K562 (cell line): ENCODE measurements around the gene HERPUD2. TPM values are rescaled to one million over a fixed set of nuclear protein-coding genes. Genes with fewer than 3 reads are reported as not detected.

Experiments used
- CEBPB ChIP-seq: fragments of 450-650 bp; IDR thresholded peaks from 2 replicates; pipeline ENCODE4 v1.6.1; 2016; ENCODE audit warnings: missing genetic modification characterization, missing compliant biosample characterization
- EGR1 ChIP-seq: fragments of 450-650 bp; conservative IDR thresholded peaks from 2 replicates; pipeline ENCODE4 v1.6.1; 2017; ENCODE audit warnings: mild to moderate bottlenecking
- ETV1 ChIP-seq: fragments of 450-650 bp; conservative IDR thresholded peaks from 2 replicates; pipeline ENCODE4 v1.6.1; 2016; ENCODE audit warnings: missing genetic modification characterization, control low read depth, low read depth, missing compliant biosample characterization
- ETV5 ChIP-seq: sonication (generic); formaldehyde crosslinking; IDR thresholded peaks from 2 replicates; pipeline ENCODE4 v1.4.0; 2020; ENCODE audit warnings: low read depth, mild to moderate bottlenecking, missing genetic modification reagents
- HCFC1 ChIP-seq: IDR thresholded peaks from 2 replicates; pipeline ENCODE4 v1.6.1; 2012; ENCODE audit warnings: low read depth, low read length, improper control_type of control experiment
- LCOR ChIP-seq: sonication (generic); formaldehyde crosslinking; IDR thresholded peaks from 2 replicates; pipeline ENCODE4 v1.8.0; 2022; ENCODE audit warnings: mild to moderate bottlenecking, missing genetic modification reagents
- MTA2 ChIP-seq: fragments of 450-650 bp; IDR thresholded peaks from 2 replicates; pipeline ENCODE4 v1.6.1; 2016; ENCODE audit warnings: low read depth
- MTA3 ChIP-seq: fragments of 450-650 bp; formaldehyde crosslinking; IDR thresholded peaks from 2 replicates; pipeline ENCODE4 v1.6.1; 2017; ENCODE audit warnings: mild to moderate bottlenecking, borderline replicate concordance
- NCOA1 ChIP-seq: fragments of 450-650 bp; IDR thresholded peaks from 2 replicates; pipeline ENCODE4 v1.6.1; 2016; ENCODE audit warnings: low read depth
- NR1H2 ChIP-seq: sonication (generic); formaldehyde crosslinking; IDR thresholded peaks from 2 replicates; pipeline ENCODE4 v1.4.0; 2020; ENCODE audit warnings: mild to moderate bottlenecking, missing genetic modification reagents
- NUFIP1 ChIP-seq: fragments of 450-650 bp; IDR thresholded peaks from 2 replicates; pipeline ENCODE4 v1.6.1; 2018; ENCODE audit not compliant: partially characterized antibody
- POU5F1 ChIP-seq: fragments of 150-350 bp; IDR thresholded peaks from 2 replicates; pipeline ENCODE4 v1.6.1; 2014; ENCODE audit warnings: borderline replicate concordance, low read length, low read depth, mild to moderate bottlenecking; ENCODE audit not compliant: partially characterized antibody
- SRF ChIP-seq, 2 experiments: fragments of 250-450, 450-650 bp in 1 of 2; sonication (Bioruptor Pico) in 1 of 2; sonication (generic) in 1 of 2; formaldehyde crosslinking; IDR thresholded peaks; 2 replicates each; pipeline versions ENCODE4 v1.5.0 to v1.5.1; 2020 to 2022; ENCODE audit warnings: mild to moderate bottlenecking in 1 of 2, missing genetic modification reagents in 1 of 2
- ZFP36 ChIP-seq: fragments of 150-350 bp; IDR thresholded peaks from 2 replicates; pipeline ENCODE4 v1.6.1; 2018; ENCODE audit warnings: low read length, low read depth; ENCODE audit not compliant: partially characterized antibody
- polyA plus RNA-seq, 8 experiments: library from polyadenylated mRNA; depleted of rRNA in 4 of 8; stranded (reverse) in 5 of 8; unstranded in 3 of 8; fragments of >200 nt; fragmentation: Nextera tagmentation in 2 of 8; fragmentation: Illumina TruSeq in 1 of 8; extraction: Ambion mirVana in 2 of 8; extraction: Trizol in 1 of 8; gene quantifications; 2 replicates each; pipeline versions ENCODE4 v1.2.1 to v1.2.3, GENCODE V29; 2011 to 2014; ENCODE audit warnings: inconsistent platforms in 1 of 8, missing spikeins in 1 of 8
- total RNA-seq, 7 experiments: library from RNA; depleted of rRNA in 6 of 7; stranded (reverse); fragments of >200 nt in 6 of 7; fragmentation: Illumina TruSeq in 2 of 7; extraction: Trizol in 2 of 7; gene quantifications; 2 replicates each; pipeline versions ENCODE4 v1.2.1 to v1.2.3, GENCODE V29; 2011 to 2021; ENCODE audit warnings: low replicate concordance in 1 of 7
- TF ChIP-seq, protein P1 (sequence below): fragments of 450-650 bp; formaldehyde crosslinking; conservative IDR thresholded peaks from 2 replicates; pipeline ENCODE4 v1.4.0; 2022; ENCODE audit warnings: mild to moderate bottlenecking, missing genetic modification characterization
- TF ChIP-seq, protein P2 (sequence below): fragments of 450-650 bp; IDR thresholded peaks from 2 replicates; pipeline ENCODE4 v1.7.1; 2018; ENCODE audit warnings: mild to moderate bottlenecking, low read depth; ENCODE audit not compliant: partially characterized antibody
- TF ChIP-seq, protein P3 (sequence below): conservative IDR thresholded peaks from 2 replicates; pipeline ENCODE4 v1.6.1; 2011; ENCODE audit warnings: low read depth, mild to moderate bottlenecking, low read length; ENCODE audit not compliant: control insufficient read depth
- TF ChIP-seq, protein P4 (sequence below): sonication (generic); formaldehyde crosslinking; IDR thresholded peaks from 2 replicates; pipeline ENCODE4 v1.9.0; 2022; ENCODE audit warnings: mild to moderate bottlenecking, missing genetic modification reagents
- TF ChIP-seq, protein P5 (sequence below): sonication (generic); formaldehyde crosslinking; IDR thresholded peaks from 2 replicates; pipeline ENCODE4 v1.8.0; 2022; ENCODE audit warnings: mild to moderate bottlenecking, low read depth, missing genetic modification reagents
- TF ChIP-seq, protein P6 (sequence below): sonication (generic); formaldehyde crosslinking; IDR thresholded peaks from 2 replicates; pipeline ENCODE4 v1.8.0; 2022; ENCODE audit warnings: mild to moderate bottlenecking, missing genetic modification reagents

The HERPUD2 gene
- total and polyA plus RNA-seq, 9 of the 15 experiments (the other 6 are each of a cell fraction or from before 2014, with no cell fraction given) = 4.1 to 28.5 (median 12.3) TPM

DNA sequence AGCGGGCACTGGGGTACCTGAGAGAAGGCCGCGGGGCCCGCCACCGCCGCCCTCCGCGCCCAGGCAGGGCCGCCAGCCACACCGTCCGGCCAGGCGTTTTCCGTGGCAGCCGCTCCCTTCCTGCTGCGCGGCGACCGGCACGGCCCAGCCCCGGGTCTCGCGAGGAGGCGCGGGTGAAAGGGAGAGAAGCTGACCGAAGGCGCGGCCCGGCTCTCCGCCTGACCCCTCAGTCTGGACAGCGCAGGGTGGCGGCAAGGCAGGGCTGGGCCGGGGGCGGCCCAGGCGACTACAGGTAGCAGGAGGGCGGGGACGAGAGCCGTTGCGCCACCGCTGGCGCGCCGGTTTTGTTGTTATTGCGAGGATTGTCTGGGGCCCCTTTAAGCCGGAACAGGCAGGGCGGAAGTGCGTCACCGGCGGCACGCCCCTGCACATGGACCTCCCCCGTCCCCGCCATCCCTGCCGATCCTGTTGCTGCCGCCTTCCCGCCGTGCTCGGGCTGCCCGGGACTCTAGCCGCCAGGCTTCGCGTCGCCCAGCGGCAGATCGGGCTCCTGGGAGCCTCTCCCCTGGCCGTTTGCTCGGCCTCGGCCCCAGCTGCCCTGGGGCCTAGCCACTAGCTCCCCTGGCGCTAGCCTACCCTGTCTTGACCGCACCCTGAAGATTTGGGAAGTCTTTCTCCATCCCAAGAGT lies at the start of gene HERPUD2 (continued):
- TF ChIP-seq MTA3 (peak; percentile 81; the same call in 1 of the 2 replicates), ETV5 (peak; percentile 68), MTA2 (no peak), SRF (CRISPR knock-in tag; IDR thresholded peaks at IDR 0.05) (no peak; a peak in 1 of 4 replicates), NCOA1 (no peak; the same call in 1 of the 2 replicates), NR1H2 (CRISPR knock-in tag) (0 out of 2 replicates have a peak, but pooled peaks have one; percentile 34), LCOR (CRISPR knock-in tag) (peak; percentile 72), HCFC1 (peak; percentile 69), CEBPB (peak; percentile 98), NUFIP1 (no peak), ZFP36 (peak; percentile 3), EGR1 (peak; percentile 83), ETV1 (tag) (0 out of 2 replicates have a peak, but pooled peaks have one; percentile 29), POU5F1 (no peak)
- TF ChIP-seq, protein P1, sequence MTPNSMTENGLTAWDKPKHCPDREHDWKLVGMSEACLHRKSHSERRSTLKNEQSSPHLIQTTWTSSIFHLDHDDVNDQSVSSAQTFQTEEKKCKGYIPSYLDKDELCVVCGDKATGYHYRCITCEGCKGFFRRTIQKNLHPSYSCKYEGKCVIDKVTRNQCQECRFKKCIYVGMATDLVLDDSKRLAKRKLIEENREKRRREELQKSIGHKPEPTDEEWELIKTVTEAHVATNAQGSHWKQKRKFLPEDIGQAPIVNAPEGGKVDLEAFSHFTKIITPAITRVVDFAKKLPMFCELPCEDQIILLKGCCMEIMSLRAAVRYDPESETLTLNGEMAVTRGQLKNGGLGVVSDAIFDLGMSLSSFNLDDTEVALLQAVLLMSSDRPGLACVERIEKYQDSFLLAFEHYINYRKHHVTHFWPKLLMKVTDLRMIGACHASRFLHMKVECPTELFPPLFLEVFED (CRISPR knock-in tag) = 0 out of 2 replicates have a peak, but pooled peaks have one; percentile 35
- TF ChIP-seq, protein P2, sequence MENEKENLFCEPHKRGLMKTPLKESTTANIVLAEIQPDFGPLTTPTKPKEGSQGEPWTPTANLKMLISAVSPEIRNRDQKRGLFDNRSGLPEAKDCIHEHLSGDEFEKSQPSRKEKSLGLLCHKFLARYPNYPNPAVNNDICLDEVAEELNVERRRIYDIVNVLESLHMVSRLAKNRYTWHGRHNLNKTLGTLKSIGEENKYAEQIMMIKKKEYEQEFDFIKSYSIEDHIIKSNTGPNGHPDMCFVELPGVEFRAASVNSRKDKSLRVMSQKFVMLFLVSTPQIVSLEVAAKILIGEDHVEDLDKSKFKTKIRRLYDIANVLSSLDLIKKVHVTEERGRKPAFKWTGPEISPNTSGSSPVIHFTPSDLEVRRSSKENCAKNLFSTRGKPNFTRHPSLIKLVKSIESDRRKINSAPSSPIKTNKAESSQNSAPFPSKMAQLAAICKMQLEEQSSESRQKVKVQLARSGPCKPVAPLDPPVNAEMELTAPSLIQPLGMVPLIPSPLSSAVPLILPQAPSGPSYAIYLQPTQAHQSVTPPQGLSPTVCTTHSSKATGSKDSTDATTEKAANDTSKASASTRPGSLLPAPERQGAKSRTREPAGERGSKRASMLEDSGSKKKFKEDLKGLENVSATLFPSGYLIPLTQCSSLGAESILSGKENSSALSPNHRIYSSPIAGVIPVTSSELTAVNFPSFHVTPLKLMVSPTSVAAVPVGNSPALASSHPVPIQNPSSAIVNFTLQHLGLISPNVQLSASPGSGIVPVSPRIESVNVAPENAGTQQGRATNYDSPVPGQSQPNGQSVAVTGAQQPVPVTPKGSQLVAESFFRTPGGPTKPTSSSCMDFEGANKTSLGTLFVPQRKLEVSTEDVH = peak; percentile 65
- TF ChIP-seq, protein P3, sequence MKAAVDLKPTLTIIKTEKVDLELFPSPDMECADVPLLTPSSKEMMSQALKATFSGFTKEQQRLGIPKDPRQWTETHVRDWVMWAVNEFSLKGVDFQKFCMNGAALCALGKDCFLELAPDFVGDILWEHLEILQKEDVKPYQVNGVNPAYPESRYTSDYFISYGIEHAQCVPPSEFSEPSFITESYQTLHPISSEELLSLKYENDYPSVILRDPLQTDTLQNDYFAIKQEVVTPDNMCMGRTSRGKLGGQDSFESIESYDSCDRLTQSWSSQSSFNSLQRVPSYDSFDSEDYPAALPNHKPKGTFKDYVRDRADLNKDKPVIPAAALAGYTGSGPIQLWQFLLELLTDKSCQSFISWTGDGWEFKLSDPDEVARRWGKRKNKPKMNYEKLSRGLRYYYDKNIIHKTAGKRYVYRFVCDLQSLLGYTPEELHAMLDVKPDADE = peak; percentile 50; the same call in 1 of the 2 replicates
- TF ChIP-seq, protein P4, sequence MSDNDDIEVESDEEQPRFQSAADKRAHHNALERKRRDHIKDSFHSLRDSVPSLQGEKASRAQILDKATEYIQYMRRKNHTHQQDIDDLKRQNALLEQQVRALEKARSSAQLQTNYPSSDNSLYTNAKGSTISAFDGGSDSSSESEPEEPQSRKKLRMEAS (CRISPR knock-in tag) = peak; percentile 80
- TF ChIP-seq, protein P5, sequence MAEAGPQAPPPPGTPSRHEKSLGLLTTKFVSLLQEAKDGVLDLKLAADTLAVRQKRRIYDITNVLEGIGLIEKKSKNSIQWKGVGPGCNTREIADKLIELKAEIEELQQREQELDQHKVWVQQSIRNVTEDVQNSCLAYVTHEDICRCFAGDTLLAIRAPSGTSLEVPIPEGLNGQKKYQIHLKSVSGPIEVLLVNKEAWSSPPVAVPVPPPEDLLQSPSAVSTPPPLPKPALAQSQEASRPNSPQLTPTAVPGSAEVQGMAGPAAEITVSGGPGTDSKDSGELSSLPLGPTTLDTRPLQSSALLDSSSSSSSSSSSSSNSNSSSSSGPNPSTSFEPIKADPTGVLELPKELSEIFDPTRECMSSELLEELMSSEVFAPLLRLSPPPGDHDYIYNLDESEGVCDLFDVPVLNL (CRISPR knock-in tag) = peak; percentile 44; the same call in 1 of the 2 replicates
- TF ChIP-seq, protein P6, sequence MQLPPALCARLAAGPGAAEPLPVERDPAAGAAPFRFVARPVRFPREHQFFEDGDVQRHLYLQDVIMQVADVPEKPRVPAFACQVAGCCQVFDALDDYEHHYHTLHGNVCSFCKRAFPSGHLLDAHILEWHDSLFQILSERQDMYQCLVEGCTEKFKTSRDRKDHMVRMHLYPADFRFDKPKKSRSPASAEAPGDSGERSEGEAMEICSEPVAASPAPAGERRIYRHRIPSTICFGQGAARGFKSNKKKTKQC (CRISPR knock-in tag) = peak; percentile 74; the same call in 1 of the 2 replicates
